Measurements from ENCODE around the gene HINT3.
A peak's percentile ranks its signal among the peaks of the same experiment; 100 is the strongest.

HINT3 gene

DNA sequence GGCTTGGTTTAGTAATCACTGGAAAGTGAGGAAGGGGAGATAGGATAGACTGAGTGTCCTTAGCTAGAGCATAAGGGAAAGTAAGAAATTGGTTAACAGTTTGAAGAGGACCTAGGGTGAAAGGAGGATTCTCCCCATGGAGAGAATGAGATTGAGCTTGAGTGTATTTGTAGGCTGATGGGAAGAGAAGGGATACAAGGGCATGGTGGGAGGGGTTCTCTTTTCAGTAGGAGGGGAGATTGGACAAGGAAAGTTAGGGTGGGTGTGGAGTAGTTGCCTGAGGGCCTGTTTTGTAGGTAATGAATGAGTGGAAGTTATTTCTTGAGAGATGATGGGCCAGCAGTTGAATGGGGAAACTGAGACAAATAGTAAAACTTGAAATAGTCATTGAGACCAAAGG, 31.7 kb downstream of the HINT3 start:
- H3K27ac ChIP-seq (ENCODE audit: low read depth, low read length): no peak overlapping the region
- peaks cover 6% of the 10 kb centered on the region for H3K4me1 ChIP-seq (ENCODE audit: insufficient read depth, low read length)
- no peaks in the 10 kb centered on the region for H3K36me3 ChIP-seq (ENCODE audit: insufficient read depth, low read length)
- no peak overlapping the region for H3K9ac ChIP-seq (ENCODE audit: low read length)
- no peaks in the 10 kb centered on the region for H3K9me3 ChIP-seq (ENCODE audit: low read length)
- no peak overlapping the region for H3K4me3 ChIP-seq (ENCODE audit: low read depth in 1 of 2, low read length in 2 of 2)
- H3K27me3 ChIP-seq (ENCODE audit: control insufficient read depth in 1 of 2, insufficient read depth in 2 of 2, low read length in 2 of 2): no peaks in the 10 kb centered on the region

DNA sequence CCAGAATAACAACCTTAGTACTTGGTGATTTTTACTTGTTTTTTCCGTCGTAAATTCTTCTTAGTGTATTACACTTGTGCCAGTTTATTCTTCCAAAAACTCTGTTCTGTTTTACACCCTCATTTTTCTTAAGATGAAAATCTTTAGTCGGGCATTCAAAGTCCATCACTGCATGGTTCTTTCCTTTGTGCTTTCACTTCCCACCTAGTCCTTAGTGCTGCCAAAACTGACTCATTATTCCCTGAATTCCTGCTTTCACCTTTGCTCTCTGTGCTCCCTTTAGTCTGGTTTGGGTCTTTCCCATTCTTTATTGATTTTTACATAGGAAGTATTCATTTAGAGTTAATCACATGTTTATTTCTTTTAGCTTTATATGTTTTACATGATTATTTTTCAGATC, 33.1 kb downstream of the HINT3 start:
- no peak overlapping the region for H3K27ac ChIP-seq (ENCODE audit: low read depth, low read length)

GRCh38 chr6:125991653-125992052, 35.1 kb downstream of the HINT3 start:
- no peaks in the 10 kb centered on the region for H3K9me3 ChIP-seq (ENCODE audit: low read length)
- no peaks in the 10 kb centered on the region for H3K27me3 ChIP-seq (ENCODE audit: control insufficient read depth in 1 of 2, insufficient read depth in 2 of 2, low read length in 2 of 2)
- no peak overlapping the region for H3K27ac ChIP-seq (ENCODE audit: low read depth, low read length)
- H3K4me3 ChIP-seq (ENCODE audit: low read depth in 1 of 2, low read length in 2 of 2): no peak overlapping the region
- no peak overlapping the region for H3K9ac ChIP-seq (ENCODE audit: low read length)
- no peaks in the 10 kb centered on the region for H3K4me1 ChIP-seq (ENCODE audit: insufficient read depth, low read length)
- no peaks in the 10 kb centered on the region for H3K36me3 ChIP-seq (ENCODE audit: insufficient read depth, low read length)

More for the DNA sequence above, 33.1 kb downstream of the HINT3 start:
- Histone ChIP-seq H3K9ac (ENCODE audit: low read length) (no peak overlapping the region), H3K9me3 (ENCODE audit: low read length) (no peaks in the 10 kb centered on the region), H3K27me3 (ENCODE audit: control insufficient read depth in 1 of 2, insufficient read depth in 2 of 2, low read length in 2 of 2) (no peaks in the 10 kb centered on the region), H3K4me3 (ENCODE audit: low read depth in 1 of 2, low read length in 2 of 2) (no peak overlapping the region), H3K4me1 (ENCODE audit: insufficient read depth, low read length) (peaks cover 6% of the 10 kb centered on the region), H3K36me3 (ENCODE audit: insufficient read depth, low read length) (no peaks in the 10 kb centered on the region)

DNA sequence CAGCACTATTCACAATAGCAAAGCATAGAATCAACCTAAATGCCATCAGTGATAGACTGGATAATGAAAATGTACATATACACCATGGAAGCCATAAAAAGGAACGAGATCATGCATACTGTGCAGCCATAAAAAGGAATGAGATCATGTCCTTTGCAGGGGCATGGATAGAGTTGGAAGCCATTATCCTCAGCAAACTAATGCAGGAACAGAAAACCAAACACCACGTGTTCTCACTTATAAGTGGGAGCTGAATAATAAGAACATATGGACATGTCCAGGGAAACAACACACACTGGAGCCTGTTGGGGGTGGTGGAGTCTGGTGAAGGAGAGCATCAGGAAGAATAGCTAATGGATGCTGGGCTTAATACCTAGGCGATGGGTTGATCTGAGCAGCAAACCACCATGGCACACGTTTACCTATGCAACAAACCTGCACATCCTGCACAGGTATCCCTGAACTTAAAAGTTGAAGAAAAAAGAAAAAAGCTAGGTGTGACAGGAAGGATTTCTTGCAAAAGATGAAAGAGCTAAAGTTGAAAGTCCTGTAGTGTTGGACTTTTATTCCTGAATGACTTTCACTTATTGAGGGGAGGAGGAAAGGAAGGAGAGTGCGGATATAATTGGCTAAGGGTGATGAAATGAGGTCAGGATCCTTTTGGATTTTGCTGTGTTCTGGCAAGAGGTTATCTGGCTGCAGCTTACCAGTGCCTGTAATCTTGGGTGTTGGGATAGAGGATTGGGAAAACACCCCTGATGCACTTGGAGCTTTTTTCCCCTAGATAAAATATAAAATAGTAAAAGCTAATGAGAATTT, 38.3 kb downstream of the HINT3 start:
- Histone ChIP-seq H3K4me3 (ENCODE audit: low read depth in 1 of 2, low read length in 2 of 2) (no peak overlapping the region), H3K4me1 (ENCODE audit: insufficient read depth, low read length) (no peaks in the 10 kb centered on the region), H3K27me3 (ENCODE audit: control insufficient read depth in 1 of 2, insufficient read depth in 2 of 2, low read length in 2 of 2) (no peaks in the 10 kb centered on the region), H3K27ac (ENCODE audit: low read depth, low read length) (no peak overlapping the region), H3K9ac (ENCODE audit: low read length) (no peak overlapping the region), H3K36me3 (ENCODE audit: insufficient read depth, low read length) (peaks cover 15% of the 10 kb centered on the region), H3K9me3 (ENCODE audit: low read length) (no peaks in the 10 kb centered on the region)

GRCh38 chr6:125995972-125996580, 39.5 kb downstream of the HINT3 start:
- Histone ChIP-seq H3K4me3 (ENCODE audit: low read depth in 1 of 2, low read length in 2 of 2) (peak overlapping the region in 1 of 2 donors; percentile 10), H3K4me1 (ENCODE audit: insufficient read depth, low read length) (no peaks in the 10 kb centered on the region)

DNA sequence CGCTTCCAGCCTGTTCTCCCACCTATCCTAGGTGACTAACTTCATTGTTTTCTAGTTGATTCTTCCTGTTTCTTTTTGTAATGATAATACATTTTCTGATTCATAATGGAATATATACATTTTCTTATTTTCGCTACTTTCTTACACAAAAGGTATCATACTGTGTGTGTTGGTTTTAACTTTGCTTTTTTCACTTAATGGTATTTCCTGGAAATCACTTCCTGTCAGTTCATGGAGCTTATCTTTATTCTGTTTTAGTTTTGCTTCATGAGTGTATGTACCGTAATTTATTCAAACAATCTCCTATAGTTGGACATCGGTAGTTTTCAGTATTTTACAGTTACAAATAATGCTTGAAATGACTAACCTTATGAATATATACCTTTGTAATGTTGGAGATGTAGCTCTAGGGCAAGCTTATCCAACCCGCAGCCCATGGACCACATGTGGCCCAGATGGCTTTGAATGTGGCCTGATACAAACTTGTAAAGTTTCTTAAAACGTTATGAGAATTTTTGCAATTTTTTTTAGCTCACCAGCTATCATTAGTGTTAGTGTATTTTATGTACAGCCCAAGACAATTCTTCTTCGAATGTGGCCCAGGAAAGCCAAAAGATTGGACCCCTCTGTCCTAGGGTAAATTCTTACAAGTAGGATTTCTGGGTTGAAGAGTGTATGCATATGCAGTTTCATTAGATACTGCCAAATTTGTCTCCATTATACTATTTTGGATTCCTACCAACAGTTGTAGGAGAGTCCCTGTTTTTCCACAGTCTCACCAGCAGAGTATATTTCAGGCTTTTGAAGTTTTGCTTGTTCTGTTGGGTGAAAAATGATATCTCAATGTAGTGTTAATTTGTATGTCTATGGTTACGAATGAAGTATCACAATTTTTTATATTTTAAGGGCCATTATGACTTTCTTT, 46.4 kb downstream of the HINT3 start:
- no peak overlapping the region for H3K4me3 ChIP-seq (ENCODE audit: low read depth in 1 of 2, low read length in 2 of 2)
- H3K27ac ChIP-seq (ENCODE audit: low read depth, low read length): no peak overlapping the region
- H3K9ac ChIP-seq (ENCODE audit: low read length): no peak overlapping the region
- H3K27me3 ChIP-seq (ENCODE audit: control insufficient read depth in 1 of 2, insufficient read depth in 2 of 2, low read length in 2 of 2): no peaks in the 10 kb centered on the region
- H3K36me3 ChIP-seq (ENCODE audit: insufficient read depth, low read length): peaks cover 22% of the 10 kb centered on the region
- no peaks in the 10 kb centered on the region for H3K9me3 ChIP-seq (ENCODE audit: low read length)
- H3K4me1 ChIP-seq (ENCODE audit: insufficient read depth, low read length): no peaks in the 10 kb centered on the region

More at GRCh38 chr6:125995972-125996580, 39.5 kb downstream of the HINT3 start:
- H3K27me3 ChIP-seq (ENCODE audit: control insufficient read depth in 1 of 2, insufficient read depth in 2 of 2, low read length in 2 of 2): no peaks in the 10 kb centered on the region
- H3K9me3 ChIP-seq (ENCODE audit: low read length): no peaks in the 10 kb centered on the region
- no peak overlapping the region for H3K9ac ChIP-seq (ENCODE audit: low read length)
- no peak overlapping the region for H3K27ac ChIP-seq (ENCODE audit: low read depth, low read length)
- H3K36me3 ChIP-seq (ENCODE audit: insufficient read depth, low read length): peaks cover 22% of the 10 kb centered on the region

GRCh38 chr6:126007800-126008199, 51.2 kb downstream of the HINT3 start:
- H3K27ac ChIP-seq (ENCODE audit: low read depth, low read length): no peak overlapping the region
- H3K36me3 ChIP-seq (ENCODE audit: insufficient read depth, low read length): peaks cover 29% of the 10 kb centered on the region
- H3K27me3 ChIP-seq (ENCODE audit: control insufficient read depth in 1 of 2, insufficient read depth in 2 of 2, low read length in 2 of 2): no peaks in the 10 kb centered on the region
- H3K9me3 ChIP-seq (ENCODE audit: low read length): no peaks in the 10 kb centered on the region
- H3K4me1 ChIP-seq (ENCODE audit: insufficient read depth, low read length): no peaks in the 10 kb centered on the region
- H3K4me3 ChIP-seq (ENCODE audit: low read depth in 1 of 2, low read length in 2 of 2): no peak overlapping the region
- no peak overlapping the region for H3K9ac ChIP-seq (ENCODE audit: low read length)

- Histone ChIP-seq H3K27me3 (ENCODE audit: control insufficient read depth in 1 of 2, insufficient read depth in 2 of 2, low read length in 2 of 2) (no peaks in the 10 kb centered on the region), H3K9ac (ENCODE audit: low read length) (no peak overlapping the region), H3K36me3 (ENCODE audit: insufficient read depth, low read length) (peaks cover 44% of the 10 kb centered on the region), H3K4me3 (ENCODE audit: low read depth in 1 of 2, low read length in 2 of 2) (no peak overlapping the region), H3K27ac (ENCODE audit: low read depth, low read length) (no peak overlapping the region), H3K4me1 (ENCODE audit: insufficient read depth, low read length) (no peaks in the 10 kb centered on the region), H3K9me3 (ENCODE audit: low read length) (no peaks in the 10 kb centered on the region)
These were observed 53.5 kb downstream of the HINT3 start for GRCh38 chr6:126010040-126010439.

DNA sequence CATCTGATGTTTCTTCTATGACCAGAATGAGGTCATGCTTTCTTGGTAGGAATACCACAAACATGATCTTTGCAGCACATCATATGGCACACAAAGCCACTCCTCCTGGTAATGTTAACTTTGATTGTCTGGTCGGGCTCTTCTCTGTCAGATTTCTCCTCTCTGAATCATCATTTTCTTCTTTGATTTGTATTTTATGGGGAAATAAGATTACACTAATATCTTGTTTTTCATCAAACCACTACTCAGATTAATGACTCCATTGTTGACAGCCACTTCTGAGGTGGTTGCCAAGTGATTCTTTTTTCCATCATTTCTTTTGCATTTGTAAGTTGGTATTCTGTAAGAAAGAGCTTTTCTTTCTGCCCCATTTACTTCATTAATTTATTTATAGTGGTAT, 59.3 kb downstream of the HINT3 start:
- Histone ChIP-seq H3K27me3 (ENCODE audit: control insufficient read depth in 1 of 2, insufficient read depth in 2 of 2, low read length in 2 of 2) (no peaks in the 10 kb centered on the region), H3K9ac (ENCODE audit: low read length) (no peak overlapping the region), H3K4me3 (ENCODE audit: low read depth in 1 of 2, low read length in 2 of 2) (no peak overlapping the region), H3K36me3 (ENCODE audit: insufficient read depth, low read length) (peaks cover 35% of the 10 kb centered on the region), H3K27ac (ENCODE audit: low read depth, low read length) (no peak overlapping the region), H3K4me1 (ENCODE audit: insufficient read depth, low read length) (no peaks in the 10 kb centered on the region), H3K9me3 (ENCODE audit: low read length) (no peaks in the 10 kb centered on the region)

GRCh38 chr6:126016591-126016990, 60.0 kb downstream of the HINT3 start:
- H3K36me3 ChIP-seq (ENCODE audit: insufficient read depth, low read length): peaks cover 37% of the 10 kb centered on the region
- no peaks in the 10 kb centered on the region for H3K4me1 ChIP-seq (ENCODE audit: insufficient read depth, low read length)
- H3K27me3 ChIP-seq (ENCODE audit: control insufficient read depth in 1 of 2, insufficient read depth in 2 of 2, low read length in 2 of 2): no peaks in the 10 kb centered on the region
- no peaks in the 10 kb centered on the region for H3K9me3 ChIP-seq (ENCODE audit: low read length)
- H3K27ac ChIP-seq (ENCODE audit: low read depth, low read length): no peak overlapping the region
- H3K9ac ChIP-seq (ENCODE audit: low read length): no peak overlapping the region
- H3K4me3 ChIP-seq (ENCODE audit: low read depth in 1 of 2, low read length in 2 of 2): no peak overlapping the region

GRCh38 chr6:126017668-126018067, 61.1 kb downstream of the HINT3 start:
- H3K4me3 ChIP-seq (ENCODE audit: low read depth in 1 of 2, low read length in 2 of 2): no peak overlapping the region
- no peaks in the 10 kb centered on the region for H3K9me3 ChIP-seq (ENCODE audit: low read length)
- H3K4me1 ChIP-seq (ENCODE audit: insufficient read depth, low read length): no peaks in the 10 kb centered on the region
- H3K36me3 ChIP-seq (ENCODE audit: insufficient read depth, low read length): peaks cover 36% of the 10 kb centered on the region
- no peak overlapping the region for H3K27ac ChIP-seq (ENCODE audit: low read depth, low read length)
- H3K27me3 ChIP-seq (ENCODE audit: control insufficient read depth in 1 of 2, insufficient read depth in 2 of 2, low read length in 2 of 2): no peaks in the 10 kb centered on the region
- H3K9ac ChIP-seq (ENCODE audit: low read length): no peak overlapping the region
